ENCODE measurements around the gene PLXND1. TPM values are rescaled to one million over a fixed set of nuclear protein-coding genes. Genes with fewer than 3 reads are reported as not detected.

PLXND1 gene
- polyA plus RNA-seq, 1 donor, result 51.2 TPM

DNA sequence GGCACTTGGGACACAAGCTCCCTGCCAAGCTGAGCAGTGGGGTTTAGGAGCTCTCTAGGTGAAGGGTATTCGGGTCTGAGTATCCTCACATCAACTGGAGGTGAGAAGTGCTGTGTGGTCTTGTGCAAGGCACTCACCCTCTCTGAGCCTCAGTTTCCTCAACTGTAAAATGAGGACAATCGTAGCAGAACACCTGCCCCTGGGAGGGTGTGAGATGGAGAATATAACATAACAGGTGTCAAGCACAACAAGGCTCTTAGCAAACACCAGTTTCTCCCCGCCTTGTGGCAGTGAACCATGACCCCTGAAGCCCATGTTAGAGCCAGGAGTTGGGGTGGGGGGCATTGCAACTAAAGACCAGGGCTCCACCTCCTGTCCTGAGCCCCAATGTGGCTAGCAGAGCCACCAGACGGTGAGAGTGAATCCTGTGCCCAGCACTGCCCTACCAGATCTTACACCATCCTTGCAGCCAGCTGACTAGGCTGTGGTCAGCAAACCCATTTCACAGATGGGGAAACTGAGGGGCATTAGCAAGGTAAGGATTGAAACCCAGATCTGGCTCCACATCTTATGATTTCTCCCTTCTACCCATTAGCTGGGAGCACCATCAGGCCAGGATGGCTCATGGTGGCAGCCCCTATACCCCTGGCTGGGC is 2.6 kb upstream of the PLXND1 start:
- H3K4me1 ChIP-seq (ENCODE audit: control insufficient read depth, insufficient read depth, low read length), result peaks cover 15% of the 10 kb centered on the region
- peaks cover 3% of the 10 kb centered on the region for H3K9me3 ChIP-seq (ENCODE audit: control insufficient read depth, low read depth, low read length)
- no peak overlapping the region for H3K27ac ChIP-seq (ENCODE audit: low read length)
- no peak overlapping the region for H3K4me3 ChIP-seq (ENCODE audit: low read length)
- no CpG with 5 or more reads among the region's 4 CpGs for WGBS (ENCODE audit: insufficient coverage, low lambda C conversion rate)
- H3K27me3 ChIP-seq (ENCODE audit: control insufficient read depth, insufficient read depth, low read length), result peaks cover 43% of the 10 kb centered on the region
- no peak for DNase-seq
- no peaks in the 10 kb centered on the region for H3K36me3 ChIP-seq (ENCODE audit: control insufficient read depth, insufficient read depth, low read length)

DNA sequence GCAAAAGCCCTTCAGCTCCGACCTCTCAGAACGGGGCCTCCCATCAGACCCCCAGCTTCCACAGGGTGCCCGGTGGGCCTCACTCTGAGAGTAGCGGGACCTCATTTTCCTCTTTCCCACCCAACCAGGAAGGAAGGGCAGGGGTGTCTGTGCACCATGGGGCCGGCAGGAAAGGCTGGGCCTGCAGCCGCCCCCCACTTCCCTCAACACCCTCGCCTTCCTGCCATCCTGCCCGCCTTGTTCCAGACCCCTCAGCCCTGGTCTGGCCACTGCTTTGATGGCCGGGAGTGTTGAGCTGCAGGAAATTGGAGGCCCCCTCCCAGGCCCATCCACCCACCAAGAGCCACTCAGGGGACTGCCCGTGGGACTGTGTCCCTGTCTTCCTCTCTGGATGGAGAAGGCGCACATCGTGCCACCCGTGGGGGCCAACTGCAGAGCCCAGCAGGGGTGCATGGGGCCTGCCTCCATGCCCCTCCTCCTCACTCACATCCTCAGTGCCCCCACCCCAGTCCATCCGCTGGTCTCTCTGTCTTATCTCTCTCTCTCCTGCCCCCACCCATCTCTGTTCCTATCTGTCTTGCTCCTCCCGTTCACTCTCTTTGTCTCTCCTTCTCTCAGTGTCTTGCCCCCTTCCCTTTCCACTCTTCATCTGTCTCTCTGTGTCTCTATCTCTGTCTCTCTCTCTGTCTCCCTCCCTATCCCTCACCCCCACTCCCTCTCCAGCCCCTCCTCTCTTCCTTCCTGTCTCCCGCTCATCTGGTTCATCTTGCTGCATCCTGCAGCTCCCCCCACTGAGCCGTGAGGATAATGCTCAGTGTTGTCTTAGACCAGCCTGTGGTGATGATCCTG is 1.8 kb upstream of the PLXND1 start:
- Histone ChIP-seq H3K9me3 (ENCODE audit: control insufficient read depth, low read depth, low read length) (peaks cover 3% of the 10 kb centered on the region), H3K4me3 (ENCODE audit: low read length) (no peak overlapping the region), H3K36me3 (ENCODE audit: control insufficient read depth, insufficient read depth, low read length) (no peaks in the 10 kb centered on the region), H3K27ac (ENCODE audit: low read length) (no peak overlapping the region), H3K27me3 (ENCODE audit: control insufficient read depth, insufficient read depth, low read length) (peaks cover 48% of the 10 kb centered on the region), H3K4me1 (ENCODE audit: control insufficient read depth, insufficient read depth, low read length) (peaks cover 15% of the 10 kb centered on the region)
- DNase-seq, result no peak
- WGBS (ENCODE audit: insufficient coverage, low lambda C conversion rate), result 20% methylated on average over 2 of the region's 17 CpGs

DNA sequence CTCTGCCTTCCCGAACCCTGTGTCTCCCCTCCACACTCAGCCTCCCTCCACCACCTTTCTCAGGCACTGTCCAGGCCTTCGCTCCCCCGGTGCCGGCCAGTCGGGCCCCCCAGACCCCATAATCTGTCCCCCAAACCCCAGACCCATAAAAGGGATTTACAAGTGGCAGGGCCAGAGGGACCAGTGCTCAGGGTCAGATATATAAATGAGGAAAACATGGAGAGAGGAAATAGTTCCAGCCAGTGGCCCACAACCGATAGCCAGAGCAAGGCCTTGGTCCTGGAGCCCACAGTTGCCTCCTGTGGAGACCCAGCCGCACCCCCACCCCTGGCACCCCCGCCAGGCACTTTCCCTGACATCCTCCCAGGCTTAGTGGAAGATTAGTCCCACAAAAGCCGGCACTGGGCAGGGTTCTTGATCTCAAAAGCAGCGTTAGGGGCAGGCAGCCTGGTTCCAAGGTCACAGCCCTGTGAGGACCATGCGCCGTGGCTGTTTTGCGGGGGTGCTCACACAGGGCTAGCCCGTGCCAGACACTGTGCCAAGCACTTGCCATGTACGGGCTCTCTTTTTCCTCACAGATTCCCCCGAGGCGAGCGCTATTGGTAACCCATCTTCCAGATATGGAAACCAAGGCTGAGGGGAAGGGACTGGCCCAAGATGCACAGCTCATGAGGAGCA is 1.1 kb upstream of the PLXND1 start:
- Histone ChIP-seq H3K27ac (ENCODE audit: low read length) (peak overlapping the region; percentile 58), H3K36me3 (ENCODE audit: control insufficient read depth, insufficient read depth, low read length) (no peaks in the 10 kb centered on the region), H3K27me3 (ENCODE audit: control insufficient read depth, insufficient read depth, low read length) (peaks cover 48% of the 10 kb centered on the region), H3K4me3 (ENCODE audit: low read length) (peak overlapping the region; percentile 47), H3K9me3 (ENCODE audit: control insufficient read depth, low read depth, low read length) (peaks cover 3% of the 10 kb centered on the region), H3K4me1 (ENCODE audit: control insufficient read depth, insufficient read depth, low read length) (peaks cover 15% of the 10 kb centered on the region)
- DNase-seq, result no peak
- no CpG with 5 or more reads among the region's 18 CpGs for WGBS (ENCODE audit: insufficient coverage, low lambda C conversion rate)

DNA sequence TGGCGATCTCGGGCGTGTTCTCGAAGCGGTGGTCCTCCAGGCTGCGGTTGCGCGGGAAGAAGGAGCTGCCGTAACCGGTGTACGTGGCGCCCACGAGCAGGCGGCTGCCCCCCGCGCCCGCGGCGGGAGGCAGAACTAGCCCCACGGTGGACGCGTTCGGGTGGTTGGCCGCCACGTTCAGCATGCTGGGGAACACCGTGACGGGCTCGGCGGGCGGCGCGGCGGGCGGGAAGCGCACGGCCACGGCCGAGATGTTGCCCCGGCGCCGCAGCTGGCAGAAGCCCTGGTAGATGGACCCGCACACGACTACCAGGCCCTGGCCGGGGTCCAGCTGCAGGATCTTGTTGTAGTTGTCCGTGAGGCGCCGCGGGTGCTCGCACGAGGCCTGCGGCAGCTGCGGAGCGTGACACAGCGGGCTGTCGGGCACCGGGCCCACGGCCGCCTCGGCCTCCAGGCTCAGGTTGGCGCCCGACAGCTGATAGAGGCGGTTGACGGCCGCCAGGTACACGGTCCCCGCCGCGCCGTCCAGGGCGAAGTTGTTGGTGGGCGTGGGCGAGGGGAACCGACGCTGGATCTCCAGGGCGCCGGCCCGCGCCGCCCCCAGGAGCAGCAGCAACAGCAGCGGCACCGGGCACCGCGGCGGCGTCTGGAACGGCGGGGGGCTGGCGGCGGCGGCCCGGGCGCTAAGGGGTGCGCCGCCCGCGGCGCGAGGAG is 397 bp downstream of the PLXND1 start:
- no CpG with 5 or more reads among the region's 98 CpGs for WGBS (ENCODE audit: insufficient coverage, low lambda C conversion rate)
- peak in 1 of 2 donors; percentile 52 for DNase-seq
- H3K27ac ChIP-seq (ENCODE audit: low read length), result no peak overlapping the region
- no peaks in the 10 kb centered on the region for H3K36me3 ChIP-seq (ENCODE audit: control insufficient read depth, insufficient read depth, low read length)
- H3K27me3 ChIP-seq (ENCODE audit: control insufficient read depth, insufficient read depth, low read length), result peaks cover 48% of the 10 kb centered on the region
- H3K4me3 ChIP-seq (ENCODE audit: low read length), result peak overlapping the region; percentile 43
- peaks cover 10% of the 10 kb centered on the region for H3K4me1 ChIP-seq (ENCODE audit: control insufficient read depth, insufficient read depth, low read length)
- peaks cover 3% of the 10 kb centered on the region for H3K9me3 ChIP-seq (ENCODE audit: control insufficient read depth, low read depth, low read length)

DNA sequence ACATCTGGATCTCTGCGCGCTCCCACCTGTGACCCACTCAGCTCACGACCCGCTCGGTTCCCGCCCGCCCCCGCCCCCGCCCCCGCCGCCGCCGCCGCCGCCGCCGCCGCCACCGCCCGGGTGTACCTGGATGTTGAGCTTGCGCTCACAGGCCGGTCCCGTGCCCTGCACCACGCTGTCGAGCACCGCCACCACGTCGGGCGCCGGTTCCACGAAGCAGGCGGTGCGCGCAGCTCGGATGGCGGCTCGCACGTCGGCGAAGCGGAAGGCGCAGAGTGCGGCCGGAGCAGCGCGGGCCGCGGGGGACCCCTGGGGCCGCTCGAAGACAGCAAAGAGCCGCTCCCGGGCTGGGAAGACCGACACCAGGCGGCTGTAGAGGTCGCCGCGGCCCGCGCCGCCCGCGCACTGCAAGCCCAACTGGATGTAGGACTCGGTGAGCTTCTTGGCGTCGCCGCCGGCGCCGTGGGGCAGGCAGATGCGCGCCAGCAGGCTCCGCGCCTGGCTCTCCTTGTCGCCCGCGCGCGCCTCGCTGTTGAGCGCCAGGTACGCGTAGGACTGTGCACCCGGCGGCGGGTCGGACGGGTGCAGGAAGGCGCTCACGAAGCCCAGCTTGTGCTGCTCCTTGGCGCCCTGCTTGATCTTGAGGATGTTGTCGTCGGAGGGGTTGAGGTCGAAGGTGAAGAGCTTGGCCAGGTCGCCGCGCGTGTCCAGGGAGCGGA is 1.1 kb downstream of the PLXND1 start:
- Histone ChIP-seq H3K9me3 (ENCODE audit: control insufficient read depth, low read depth, low read length) (peaks cover 3% of the 10 kb centered on the region), H3K4me1 (ENCODE audit: control insufficient read depth, insufficient read depth, low read length) (peaks cover 10% of the 10 kb centered on the region), H3K27ac (ENCODE audit: low read length) (no peak overlapping the region), H3K36me3 (ENCODE audit: control insufficient read depth, insufficient read depth, low read length) (no peaks in the 10 kb centered on the region), H3K27me3 (ENCODE audit: control insufficient read depth, insufficient read depth, low read length) (peaks cover 48% of the 10 kb centered on the region), H3K4me3 (ENCODE audit: low read length) (peak overlapping the region; percentile 43)
- no CpG with 5 or more reads among the region's 98 CpGs for WGBS (ENCODE audit: insufficient coverage, low lambda C conversion rate)
- DNase-seq, result peak in 1 of 2 donors; percentile 62

DNA sequence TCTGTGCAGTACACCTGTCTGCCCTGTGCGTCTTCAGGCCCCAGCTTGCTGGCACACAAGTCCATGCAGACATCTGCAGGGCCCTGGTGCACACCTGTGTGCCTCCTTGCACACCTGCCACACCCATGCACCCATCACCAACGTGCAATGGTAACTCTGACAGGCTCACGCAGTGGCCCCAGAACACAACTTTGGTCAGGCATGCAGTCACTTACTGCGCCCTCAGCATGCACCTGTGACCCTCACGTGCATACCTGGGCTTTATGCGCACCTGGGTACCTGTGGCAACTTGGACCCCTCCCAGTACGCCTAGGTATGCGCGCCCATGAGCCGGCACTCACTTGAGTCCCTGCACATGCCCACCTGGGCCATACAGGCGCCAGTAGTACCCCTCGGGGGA is 1.7 kb downstream of the PLXND1 start:
- WGBS (ENCODE audit: insufficient coverage, low lambda C conversion rate), result no CpG with 5 or more reads among the region's 12 CpGs
- Histone ChIP-seq H3K4me1 (ENCODE audit: control insufficient read depth, insufficient read depth, low read length) (peaks cover 10% of the 10 kb centered on the region), H3K4me3 (ENCODE audit: low read length) (peak overlapping the region; percentile 35), H3K36me3 (ENCODE audit: control insufficient read depth, insufficient read depth, low read length) (no peaks in the 10 kb centered on the region), H3K9me3 (ENCODE audit: control insufficient read depth, low read depth, low read length) (peaks cover 3% of the 10 kb centered on the region), H3K27ac (ENCODE audit: low read length) (no peak overlapping the region), H3K27me3 (ENCODE audit: control insufficient read depth, insufficient read depth, low read length) (peaks cover 48% of the 10 kb centered on the region)
- DNase-seq, result no peak

DNA sequence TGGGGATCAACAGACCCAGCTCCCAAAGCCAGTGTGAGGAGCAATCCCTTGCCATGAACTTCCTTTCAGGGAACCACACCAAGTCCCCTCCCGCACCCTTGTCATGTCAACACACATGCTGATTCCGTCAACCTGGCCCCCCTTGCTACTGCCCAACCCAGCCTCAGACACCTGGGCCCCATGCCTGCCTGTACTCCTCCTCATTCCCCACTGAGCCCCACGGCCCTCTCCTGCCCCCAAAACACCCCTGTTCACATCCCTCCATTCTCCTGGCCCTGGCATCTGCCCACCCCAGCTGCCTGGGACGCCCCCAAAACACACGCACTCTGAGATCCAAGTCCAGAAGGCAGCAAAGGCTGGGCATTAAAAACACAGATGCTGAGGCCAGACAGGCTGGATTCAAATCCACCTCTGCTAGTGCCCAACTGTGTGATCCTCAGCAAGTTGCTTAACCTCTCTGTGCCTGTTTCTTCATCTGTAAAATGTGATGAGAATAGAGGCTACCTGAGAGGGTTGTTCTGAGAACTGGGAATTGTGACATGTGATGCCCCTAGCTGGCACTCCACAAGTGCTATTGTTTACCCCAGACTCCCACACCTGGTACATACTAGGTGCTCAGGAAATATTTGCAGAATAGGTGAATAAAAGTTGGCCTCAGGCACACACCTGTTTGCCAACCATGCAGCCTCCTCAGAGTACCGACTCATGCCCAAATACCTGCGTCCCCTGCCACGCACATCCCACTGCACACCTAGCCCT is 2.3 kb downstream of the PLXND1 start:
- Histone ChIP-seq H3K4me1 (ENCODE audit: control insufficient read depth, insufficient read depth, low read length) (peaks cover 10% of the 10 kb centered on the region), H3K4me3 (ENCODE audit: low read length) (peak overlapping the region; percentile 35), H3K36me3 (ENCODE audit: control insufficient read depth, insufficient read depth, low read length) (no peaks in the 10 kb centered on the region), H3K27ac (ENCODE audit: low read length) (no peak overlapping the region), H3K27me3 (ENCODE audit: control insufficient read depth, insufficient read depth, low read length) (peaks cover 44% of the 10 kb centered on the region), H3K9me3 (ENCODE audit: control insufficient read depth, low read depth, low read length) (peaks cover 3% of the 10 kb centered on the region)
- no peak for DNase-seq
- WGBS (ENCODE audit: insufficient coverage, low lambda C conversion rate), result no CpG with 5 or more reads among the region's 8 CpGs

DNA sequence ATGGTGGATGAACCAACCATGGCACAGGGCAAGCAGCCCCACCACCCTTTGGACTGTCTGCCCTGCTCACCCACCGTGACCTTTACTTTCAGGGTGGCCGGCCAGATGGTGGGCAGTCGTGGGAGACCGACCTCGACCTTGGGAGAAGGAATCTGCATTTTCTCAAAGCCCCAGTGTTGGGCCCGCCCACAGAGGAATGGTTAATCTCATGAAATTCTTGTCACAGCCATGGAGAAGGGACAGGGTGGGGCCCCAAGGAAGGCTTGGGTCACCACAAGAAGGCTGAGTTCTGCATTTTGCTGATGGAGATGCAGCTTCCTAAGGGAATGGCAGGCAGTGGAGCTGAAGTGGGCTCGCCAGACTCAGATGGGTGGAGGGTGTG is 2.9 kb downstream of the PLXND1 start:
- H3K27ac ChIP-seq (ENCODE audit: low read length), result no peak overlapping the region
- peak overlapping the region; percentile 21 for H3K4me3 ChIP-seq (ENCODE audit: low read length)
- peaks cover 10% of the 10 kb centered on the region for H3K4me1 ChIP-seq (ENCODE audit: control insufficient read depth, insufficient read depth, low read length)
- H3K27me3 ChIP-seq (ENCODE audit: control insufficient read depth, insufficient read depth, low read length), result peaks cover 39% of the 10 kb centered on the region
- H3K9me3 ChIP-seq (ENCODE audit: control insufficient read depth, low read depth, low read length), result peaks cover 3% of the 10 kb centered on the region
- WGBS (ENCODE audit: insufficient coverage, low lambda C conversion rate), result no CpG with 5 or more reads among the region's 7 CpGs
- H3K36me3 ChIP-seq (ENCODE audit: control insufficient read depth, insufficient read depth, low read length), result no peaks in the 10 kb centered on the region
- no peak for DNase-seq

Measured in large intestine (tissue), 3 donors.